Measurements from ENCODE around the gene ZBTB18.

Gene ZBTB18

DNA sequence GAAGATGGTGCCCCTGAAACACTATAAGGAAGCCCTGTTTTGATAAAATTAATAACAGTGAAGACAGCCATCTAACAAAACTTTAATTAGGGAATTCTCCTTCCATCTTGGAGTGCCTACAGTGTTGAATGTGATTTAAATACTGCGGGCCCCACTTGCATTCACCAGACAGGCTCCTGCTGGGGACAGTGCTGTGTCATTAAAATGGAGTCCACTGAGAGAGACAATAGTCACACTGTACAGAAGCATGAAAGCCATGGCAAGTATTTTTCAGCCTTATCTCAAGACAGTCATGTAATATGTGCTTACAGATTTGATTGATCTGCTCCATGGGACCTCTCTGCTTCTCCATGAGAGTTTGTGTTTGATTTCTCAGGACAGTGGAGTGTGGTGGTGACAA is 29.7 kb upstream of the ZBTB18 start:
- ChIA-PET CTCF (no interaction called here), POLR2A (no interaction called here)
- no peak for DNase-seq (ENCODE audit: extremely low spot score)
- TF ChIP-seq, protein P1, sequence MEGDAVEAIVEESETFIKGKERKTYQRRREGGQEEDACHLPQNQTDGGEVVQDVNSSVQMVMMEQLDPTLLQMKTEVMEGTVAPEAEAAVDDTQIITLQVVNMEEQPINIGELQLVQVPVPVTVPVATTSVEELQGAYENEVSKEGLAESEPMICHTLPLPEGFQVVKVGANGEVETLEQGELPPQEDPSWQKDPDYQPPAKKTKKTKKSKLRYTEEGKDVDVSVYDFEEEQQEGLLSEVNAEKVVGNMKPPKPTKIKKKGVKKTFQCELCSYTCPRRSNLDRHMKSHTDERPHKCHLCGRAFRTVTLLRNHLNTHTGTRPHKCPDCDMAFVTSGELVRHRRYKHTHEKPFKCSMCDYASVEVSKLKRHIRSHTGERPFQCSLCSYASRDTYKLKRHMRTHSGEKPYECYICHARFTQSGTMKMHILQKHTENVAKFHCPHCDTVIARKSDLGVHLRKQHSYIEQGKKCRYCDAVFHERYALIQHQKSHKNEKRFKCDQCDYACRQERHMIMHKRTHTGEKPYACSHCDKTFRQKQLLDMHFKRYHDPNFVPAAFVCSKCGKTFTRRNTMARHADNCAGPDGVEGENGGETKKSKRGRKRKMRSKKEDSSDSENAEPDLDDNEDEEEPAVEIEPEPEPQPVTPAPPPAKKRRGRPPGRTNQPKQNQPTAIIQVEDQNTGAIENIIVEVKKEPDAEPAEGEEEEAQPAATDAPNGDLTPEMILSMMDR (IDR thresholded peaks at IDR 0.05; ENCODE audit: control extremely low read depth, extremely low read depth, low read depth, missing control alignments) = no peak

DNA sequence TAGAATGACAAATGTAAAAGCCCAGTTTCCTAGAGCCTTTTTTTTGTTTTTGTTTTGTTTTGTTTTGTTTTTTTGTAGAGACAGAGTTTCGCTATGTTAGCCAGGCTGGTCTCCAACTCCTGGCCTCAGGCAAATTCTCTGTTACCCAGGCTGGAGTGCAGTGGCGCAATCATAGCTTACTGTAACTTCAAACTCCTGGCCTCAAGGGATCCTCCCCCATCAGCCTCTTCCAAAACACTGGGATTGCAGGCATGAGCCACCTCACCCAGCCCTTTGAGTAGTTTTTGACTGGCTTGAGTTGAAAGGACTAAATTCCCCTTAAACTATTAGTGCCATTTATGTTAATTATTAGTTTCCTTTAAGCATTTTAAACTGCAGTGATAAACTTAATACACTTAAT is 28.8 kb upstream of the ZBTB18 start:
- DNase-seq (ENCODE audit: extremely low spot score) = no peak
- ChIA-PET CTCF (no interaction called here), POLR2A (no interaction called here)
- TF ChIP-seq, protein P1 (IDR thresholded peaks at IDR 0.05; ENCODE audit: control extremely low read depth, extremely low read depth, low read depth, missing control alignments) = no peak

DNA sequence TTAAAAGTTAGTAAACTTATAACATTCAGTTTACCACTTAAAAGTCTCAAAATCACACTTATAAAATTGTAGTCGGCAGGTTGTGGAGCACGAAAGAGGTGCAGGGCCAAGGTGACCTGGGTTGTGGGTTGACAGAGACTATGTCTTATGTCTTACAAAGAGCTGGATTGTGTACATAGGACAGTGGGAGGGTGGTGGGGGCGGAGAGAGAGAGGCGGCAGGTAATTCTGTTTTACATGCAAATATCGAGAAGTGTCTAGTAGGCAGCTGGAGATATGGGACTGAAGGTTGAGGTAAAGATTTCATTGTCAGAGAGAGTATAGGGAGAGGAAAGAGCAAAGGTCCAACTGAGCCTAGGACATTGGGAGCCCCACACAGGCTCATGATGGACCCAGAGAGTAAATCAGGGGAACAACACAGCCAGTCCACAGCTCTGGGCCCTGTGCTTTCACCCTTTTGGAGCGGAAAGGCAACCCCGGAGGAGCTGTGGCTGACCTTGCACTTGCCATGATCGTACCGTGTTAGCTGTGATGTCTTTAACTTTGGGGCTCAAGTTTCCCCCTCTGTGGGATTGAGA is 28.1 kb upstream of the ZBTB18 start:
- TF ChIP-seq, protein P1 (IDR thresholded peaks at IDR 0.05; ENCODE audit: control extremely low read depth, extremely low read depth, low read depth, missing control alignments) = no peak
- ChIA-PET CTCF (interaction anchor here (1.4 to 1.9 kb wide), 2 partner anchors 8 to 11 kb away, joined by 3 to 5 read pairs; no protein-coding TSS in a partner anchor), POLR2A (no interaction called here)

DNA sequence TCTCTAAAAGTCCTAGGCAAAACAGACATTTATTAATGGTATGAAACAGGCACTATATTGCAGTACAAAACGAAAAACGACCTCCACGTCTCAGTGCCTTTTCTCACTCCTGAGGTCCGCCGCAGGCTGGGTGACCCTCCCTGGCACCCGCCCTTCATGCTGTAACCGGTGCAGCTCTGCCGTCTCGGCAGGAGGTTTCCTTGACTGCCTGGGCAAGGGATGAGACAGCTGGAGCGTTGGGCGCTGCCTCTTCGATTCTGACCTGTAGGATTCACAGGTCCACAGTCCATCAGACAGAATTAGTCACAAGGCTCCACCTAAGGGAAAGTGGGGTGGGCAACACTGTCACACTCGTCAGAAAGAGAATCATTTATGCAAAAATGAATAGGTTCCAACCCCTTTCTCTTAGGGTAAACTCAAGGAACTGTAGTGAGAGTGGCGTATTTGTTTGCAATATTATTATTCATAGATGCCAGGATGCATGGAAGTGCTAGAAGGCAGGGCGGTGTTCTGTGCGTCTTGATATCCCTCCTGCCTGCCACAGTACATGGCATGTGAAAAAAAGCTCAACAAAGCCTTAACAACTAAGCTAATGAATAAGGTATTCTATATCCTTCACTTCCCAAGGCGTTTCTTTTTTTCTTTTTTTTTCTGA is 23.5 kb upstream of the ZBTB18 start:
- POLR2A ChIA-PET = no interaction called here
- DNase-seq (ENCODE audit: extremely low spot score) = no peak
- TF ChIP-seq, protein P1 (IDR thresholded peaks at IDR 0.05; ENCODE audit: control extremely low read depth, extremely low read depth, low read depth, missing control alignments) = no peak
- CTCF ChIA-PET = interaction anchor here (1.1 kb wide), 1 partner anchor 10 kb away, joined by 3 read pairs; no protein-coding TSS in a partner anchor

More for the DNA sequence above, 28.1 kb upstream of the ZBTB18 start:
- no peak for DNase-seq (ENCODE audit: extremely low spot score)

DNA sequence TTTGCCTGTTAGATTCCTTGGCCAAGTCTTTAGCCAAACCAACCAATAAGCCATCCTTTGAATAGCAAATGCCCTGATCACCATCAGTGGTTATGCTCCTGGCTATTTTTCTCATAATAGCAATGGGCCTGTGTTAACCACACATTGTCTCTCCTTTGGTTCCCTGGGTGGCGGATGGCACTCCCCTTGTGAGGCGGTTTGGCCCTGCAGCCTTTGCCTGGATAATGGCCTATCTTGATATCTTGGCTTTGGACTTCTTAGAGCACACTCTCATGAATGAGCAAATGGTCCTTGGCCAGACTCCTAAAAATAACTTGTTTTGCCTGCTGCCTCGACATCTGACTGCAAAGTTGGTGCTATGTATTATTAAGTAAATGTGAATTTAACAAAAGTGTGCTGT is 22.4 kb upstream of the ZBTB18 start:
- no peak for DNase-seq (ENCODE audit: extremely low spot score)
- TF ChIP-seq, protein P1 (IDR thresholded peaks at IDR 0.05; ENCODE audit: control extremely low read depth, extremely low read depth, low read depth, missing control alignments) = no peak
- CTCF ChIA-PET = interaction anchor here (1.1 kb wide), 1 partner anchor 12 kb away, joined by 3 read pairs; no protein-coding TSS in a partner anchor
- POLR2A ChIA-PET = interaction anchor here (0.7 kb wide), 1 partner anchor 555 kb away, joined by 3 read pairs; no protein-coding TSS in a partner anchor

DNA sequence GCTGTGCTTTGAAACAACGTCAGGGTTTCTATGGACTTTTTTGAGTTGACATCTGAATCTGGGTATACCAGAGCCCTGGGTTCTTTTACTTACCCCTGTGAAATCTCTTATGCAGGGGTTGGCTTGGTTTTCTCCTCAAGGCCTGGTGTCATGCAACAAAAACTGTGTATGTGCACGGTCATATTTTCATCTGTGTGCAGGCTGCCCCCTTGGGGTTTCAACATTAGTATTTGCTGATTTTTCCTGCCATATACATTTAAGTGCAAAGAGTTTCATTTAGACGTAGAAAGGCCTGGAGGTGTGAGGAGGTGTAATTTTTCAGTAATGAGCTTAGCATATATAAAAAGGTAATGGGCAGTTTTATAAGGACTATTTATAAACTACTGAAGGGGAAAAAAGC is 22.0 kb upstream of the ZBTB18 start:
- CTCF ChIA-PET = no interaction called here
- TF ChIP-seq, protein P1 (IDR thresholded peaks at IDR 0.05; ENCODE audit: control extremely low read depth, extremely low read depth, low read depth, missing control alignments) = no peak
- DNase-seq (ENCODE audit: extremely low spot score) = no peak
- POLR2A ChIA-PET = interaction anchor here (0.7 kb wide), 1 partner anchor 556 kb away, joined by 3 read pairs; no protein-coding TSS in a partner anchor

All from GM10248 (cell line).